C4-2B (cell line): ENCODE results near the gene GRK5.

Source experiments
- H3K27ac ChIP-seq: fragments of 450-650 bp; 2 replicates; pipeline ENCODE4 v1.5.1; 2017
- ZFX ChIP-seq: fragments of 450-650 bp; IDR thresholded peaks from 2 replicates; pipeline ENCODE4 v1.6.1; 2017
- TF ChIP-seq, protein P1 (sequence below): fragments of 450-650 bp; conservative IDR thresholded peaks from 2 replicates; pipeline ENCODE4 v1.5.1; 2017; ENCODE audit warnings: mild to moderate bottlenecking

Gene GRK5

GRCh38 chr10:119469846-119470245, 262.5 kb downstream of the GRK5 start:
- no peak for TF ChIP-seq ZFX
- TF ChIP-seq, protein P1, sequence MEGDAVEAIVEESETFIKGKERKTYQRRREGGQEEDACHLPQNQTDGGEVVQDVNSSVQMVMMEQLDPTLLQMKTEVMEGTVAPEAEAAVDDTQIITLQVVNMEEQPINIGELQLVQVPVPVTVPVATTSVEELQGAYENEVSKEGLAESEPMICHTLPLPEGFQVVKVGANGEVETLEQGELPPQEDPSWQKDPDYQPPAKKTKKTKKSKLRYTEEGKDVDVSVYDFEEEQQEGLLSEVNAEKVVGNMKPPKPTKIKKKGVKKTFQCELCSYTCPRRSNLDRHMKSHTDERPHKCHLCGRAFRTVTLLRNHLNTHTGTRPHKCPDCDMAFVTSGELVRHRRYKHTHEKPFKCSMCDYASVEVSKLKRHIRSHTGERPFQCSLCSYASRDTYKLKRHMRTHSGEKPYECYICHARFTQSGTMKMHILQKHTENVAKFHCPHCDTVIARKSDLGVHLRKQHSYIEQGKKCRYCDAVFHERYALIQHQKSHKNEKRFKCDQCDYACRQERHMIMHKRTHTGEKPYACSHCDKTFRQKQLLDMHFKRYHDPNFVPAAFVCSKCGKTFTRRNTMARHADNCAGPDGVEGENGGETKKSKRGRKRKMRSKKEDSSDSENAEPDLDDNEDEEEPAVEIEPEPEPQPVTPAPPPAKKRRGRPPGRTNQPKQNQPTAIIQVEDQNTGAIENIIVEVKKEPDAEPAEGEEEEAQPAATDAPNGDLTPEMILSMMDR, result no peak
- H3K27ac ChIP-seq, result no peak overlapping the region

GRCh38 chr10:119470920-119471702, 263.7 kb downstream of the GRK5 start:
- TF ChIP-seq, protein P1, result no peak
- no peak for TF ChIP-seq ZFX

DNA sequence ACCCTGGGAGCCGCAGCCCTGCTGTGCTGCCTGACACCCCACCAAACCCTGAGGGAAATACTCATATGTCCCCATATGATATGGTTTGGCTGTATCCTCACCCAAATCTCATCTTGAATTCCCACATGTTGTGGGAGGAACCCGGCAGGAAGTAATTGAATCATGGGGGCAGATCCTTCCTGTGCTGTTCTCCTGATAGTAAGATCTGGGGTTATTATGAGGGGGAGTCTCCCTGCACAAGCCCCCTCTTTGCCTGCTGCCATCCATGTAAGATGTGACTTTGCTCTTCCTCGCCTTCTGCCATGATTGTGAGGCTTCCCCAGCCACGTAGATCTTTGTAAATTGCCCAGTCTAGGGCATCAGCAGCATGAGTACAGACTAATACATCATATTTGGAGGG, 266.4 kb downstream of the GRK5 start:
- no peak overlapping the region for H3K27ac ChIP-seq

More at GRCh38 chr10:119470920-119471702, 263.7 kb downstream of the GRK5 start:
- no peak overlapping the region for H3K27ac ChIP-seq

GRCh38 chr10:119474606-119475005, 267.2 kb downstream of the GRK5 start:
- TF ChIP-seq, protein P1, result no peak
- no peak for TF ChIP-seq ZFX
- H3K27ac ChIP-seq, result no peak overlapping the region

More for the DNA sequence above, 266.4 kb downstream of the GRK5 start:
- no peak for TF ChIP-seq ZFX
- TF ChIP-seq, protein P1, result no peak

DNA sequence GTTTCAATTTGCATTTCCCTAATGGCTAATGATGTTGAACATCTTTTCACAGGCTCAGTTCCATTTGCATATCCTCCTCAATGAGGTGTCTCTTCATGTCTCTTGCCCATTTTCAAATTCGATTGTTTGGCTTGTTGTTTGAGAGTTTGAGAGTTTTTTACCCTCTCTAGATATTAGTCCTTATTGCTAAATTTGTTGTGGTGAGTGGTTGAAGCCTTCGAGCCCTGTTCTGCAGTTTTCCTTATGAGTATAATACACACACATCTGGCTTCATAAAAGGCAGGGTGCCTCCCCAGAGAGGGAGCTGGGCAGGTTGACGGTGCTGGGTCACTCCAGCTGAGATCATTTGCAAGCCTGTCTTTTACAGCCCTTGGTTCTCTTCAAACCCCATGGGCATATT, 270.1 kb downstream of the GRK5 start:
- H3K27ac ChIP-seq, result no peak overlapping the region
- TF ChIP-seq, protein P1, result no peak
- TF ChIP-seq ZFX, result no peak

GRCh38 chr10:119478111-119478802, 270.9 kb downstream of the GRK5 start:
- TF ChIP-seq ZFX, result no peak
- TF ChIP-seq, protein P1, result no peak
- H3K27ac ChIP-seq, result no peak overlapping the region

- TF ChIP-seq, protein P1, result no peak
- TF ChIP-seq ZFX, result no peak
- no peak overlapping the region for H3K27ac ChIP-seq
These were observed 271.5 kb downstream of the GRK5 start for GRCh38 chr10:119478811-119479341.
